A549 (cell line): ENCODE data around the gene B3GNT7.

Experiments
- BHLHE40 ChIP-seq: IDR thresholded peaks from 2 replicates; pipeline ENCODE4 v1.6.1; 2012; ENCODE audit warnings: low read depth, low read length, inconsistent platforms
- HDAC2 ChIP-seq: fragments of 200-600 bp; sonication (generic); IDR thresholded peaks from 2 replicates; pipeline ENCODE4 v1.6.1; 2016
- KDM1A ChIP-seq: fragments of 200-600 bp; sonication (generic); IDR thresholded peaks from 2 replicates; pipeline ENCODE4 v1.6.1; 2016; ENCODE audit warnings: low read depth, mild to moderate bottlenecking
- MAFK ChIP-seq: fragments of 450-650 bp; IDR thresholded peaks from 2 replicates; pipeline ENCODE4 v1.6.1; 2014; ENCODE audit not compliant: partially characterized antibody
- MAZ ChIP-seq: fragments of 150-350 bp; IDR thresholded peaks from 2 replicates; pipeline ENCODE4 v1.6.1; 2014; ENCODE audit warnings: antibody characterized with exemption, low read depth, low read length, borderline replicate concordance
- MYC ChIP-seq: IDR thresholded peaks from 2 replicates; pipeline ENCODE4 v1.6.1; 2012; ENCODE audit warnings: mild to moderate bottlenecking, inconsistent platforms, low read length, improper control_type of control experiment, borderline replicate concordance
- POLR2A ChIP-seq: IDR thresholded peaks from 2 replicates; pipeline ENCODE4 v1.6.1; 2012; ENCODE audit warnings: mild to moderate bottlenecking, low read length
- RARB ChIP-seq: fragments of 250-450 bp; sonication (Bioruptor Pico); IDR thresholded peaks from 2 replicates; pipeline ENCODE4 v1.8.0; 2021; ENCODE audit warnings: mild to moderate bottlenecking, moderate library complexity
- REST ChIP-seq: fragments of 200-600 bp; sonication (generic); IDR thresholded peaks from 2 replicates; pipeline ENCODE4 v1.6.1; 2016; ENCODE audit warnings: antibody characterized with exemption, mild to moderate bottlenecking, moderate library complexity
- TF ChIP-seq, protein P1 (sequence below): fragments of >200 bp; sonication (Bioruptor Twin); formaldehyde crosslinking; IDR thresholded peaks from 3 replicates; pipeline ENCODE4 v1.5.1; 2016

GRCh38 chr2:231357931-231358330 is 37.6 kb upstream of the B3GNT7 start:
- no peak for TF ChIP-seq MYC
- no peak for TF ChIP-seq MAFK
- TF ChIP-seq, protein P1, sequence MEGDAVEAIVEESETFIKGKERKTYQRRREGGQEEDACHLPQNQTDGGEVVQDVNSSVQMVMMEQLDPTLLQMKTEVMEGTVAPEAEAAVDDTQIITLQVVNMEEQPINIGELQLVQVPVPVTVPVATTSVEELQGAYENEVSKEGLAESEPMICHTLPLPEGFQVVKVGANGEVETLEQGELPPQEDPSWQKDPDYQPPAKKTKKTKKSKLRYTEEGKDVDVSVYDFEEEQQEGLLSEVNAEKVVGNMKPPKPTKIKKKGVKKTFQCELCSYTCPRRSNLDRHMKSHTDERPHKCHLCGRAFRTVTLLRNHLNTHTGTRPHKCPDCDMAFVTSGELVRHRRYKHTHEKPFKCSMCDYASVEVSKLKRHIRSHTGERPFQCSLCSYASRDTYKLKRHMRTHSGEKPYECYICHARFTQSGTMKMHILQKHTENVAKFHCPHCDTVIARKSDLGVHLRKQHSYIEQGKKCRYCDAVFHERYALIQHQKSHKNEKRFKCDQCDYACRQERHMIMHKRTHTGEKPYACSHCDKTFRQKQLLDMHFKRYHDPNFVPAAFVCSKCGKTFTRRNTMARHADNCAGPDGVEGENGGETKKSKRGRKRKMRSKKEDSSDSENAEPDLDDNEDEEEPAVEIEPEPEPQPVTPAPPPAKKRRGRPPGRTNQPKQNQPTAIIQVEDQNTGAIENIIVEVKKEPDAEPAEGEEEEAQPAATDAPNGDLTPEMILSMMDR: no peak
- no peak for TF ChIP-seq REST
- no peak for TF ChIP-seq BHLHE40
- no peak for TF ChIP-seq KDM1A
- TF ChIP-seq POLR2A: no peak
- no peak for TF ChIP-seq RARB (CRISPR knock-in tag)
- TF ChIP-seq HDAC2: no peak
- TF ChIP-seq MAZ: no peak
